ENCODE results near the gene ADORA2B. TPM values are rescaled to one million over a fixed set of nuclear protein-coding genes. Genes with fewer than 3 reads are reported as not detected.
"Not testable (repeated sequence)": the region's sequence is repeated elsewhere in the genome, so short reads cannot be mapped to it uniquely, and the experiment has no call there.

ADORA2B gene
- total RNA-seq, 6 experiments from 2014 or later: 0.16 to 0.62 (median 0.37) TPM; not detected in 1

- H3K4me1 ChIP-seq: no peaks in the 10 kb centered on the region
- no peak overlapping the region for H3K27ac ChIP-seq
- intact Hi-C loops (cut with DNase I): no loop called here
- H3K36me3 ChIP-seq: no peaks in the 10 kb centered on the region
- WGBS (ENCODE audit: insufficient coverage, low coverage, low lambda C conversion rate, missing lambda C conversion rate): 84% methylated on average over 5 of the region's 5 CpGs
- H3K9me3 ChIP-seq: no peaks in the 10 kb centered on the region
- H3K4me3 ChIP-seq: no peak overlapping the region
- TF ChIP-seq, protein P1, sequence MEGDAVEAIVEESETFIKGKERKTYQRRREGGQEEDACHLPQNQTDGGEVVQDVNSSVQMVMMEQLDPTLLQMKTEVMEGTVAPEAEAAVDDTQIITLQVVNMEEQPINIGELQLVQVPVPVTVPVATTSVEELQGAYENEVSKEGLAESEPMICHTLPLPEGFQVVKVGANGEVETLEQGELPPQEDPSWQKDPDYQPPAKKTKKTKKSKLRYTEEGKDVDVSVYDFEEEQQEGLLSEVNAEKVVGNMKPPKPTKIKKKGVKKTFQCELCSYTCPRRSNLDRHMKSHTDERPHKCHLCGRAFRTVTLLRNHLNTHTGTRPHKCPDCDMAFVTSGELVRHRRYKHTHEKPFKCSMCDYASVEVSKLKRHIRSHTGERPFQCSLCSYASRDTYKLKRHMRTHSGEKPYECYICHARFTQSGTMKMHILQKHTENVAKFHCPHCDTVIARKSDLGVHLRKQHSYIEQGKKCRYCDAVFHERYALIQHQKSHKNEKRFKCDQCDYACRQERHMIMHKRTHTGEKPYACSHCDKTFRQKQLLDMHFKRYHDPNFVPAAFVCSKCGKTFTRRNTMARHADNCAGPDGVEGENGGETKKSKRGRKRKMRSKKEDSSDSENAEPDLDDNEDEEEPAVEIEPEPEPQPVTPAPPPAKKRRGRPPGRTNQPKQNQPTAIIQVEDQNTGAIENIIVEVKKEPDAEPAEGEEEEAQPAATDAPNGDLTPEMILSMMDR (IDR thresholded peaks at IDR 0.05): no peak
- no peak for TF ChIP-seq POLR2A (IDR thresholded peaks at IDR 0.05)
- H3K27me3 ChIP-seq: no peaks in the 10 kb centered on the region
- no peak for ATAC-seq
- DNase-seq: no peak
Observed at GRCh38 chr17:15934866-15935265, 10.1 kb upstream of the ADORA2B start.

DNA sequence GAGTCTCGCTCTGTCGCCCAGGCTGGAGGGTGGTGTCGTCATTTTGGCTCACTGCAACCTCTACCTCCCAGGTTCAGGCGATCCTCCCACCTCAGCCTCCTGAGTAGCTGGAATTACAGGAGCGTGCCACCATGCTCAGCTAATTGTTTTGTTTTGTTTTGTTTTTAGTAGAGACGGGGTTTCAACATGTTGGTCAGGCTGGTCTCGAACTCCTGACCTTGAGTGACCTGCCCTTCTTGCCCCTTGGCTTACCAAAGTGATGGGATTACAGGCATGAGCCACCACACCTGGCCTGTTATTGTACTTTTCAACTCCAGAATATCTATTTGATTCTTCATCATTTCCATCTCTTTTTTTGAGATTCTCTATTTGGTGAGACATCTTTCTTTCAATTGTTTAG lies 9.0 kb upstream of the ADORA2B start:
- no peak for DNase-seq
- ATAC-seq: no peak
- no peaks in the 10 kb centered on the region for H3K36me3 ChIP-seq
- no peaks in the 10 kb centered on the region for H3K9me3 ChIP-seq
- 85% methylated on average over 5 of the region's 7 CpGs for WGBS (ENCODE audit: insufficient coverage, low coverage, low lambda C conversion rate, missing lambda C conversion rate)
- no peak overlapping the region for H3K27ac ChIP-seq
- intact Hi-C loops (cut with DNase I): no loop called here
- no peaks in the 10 kb centered on the region for H3K4me1 ChIP-seq
- H3K4me3 ChIP-seq: no peak overlapping the region
- H3K27me3 ChIP-seq: no peaks in the 10 kb centered on the region
- TF ChIP-seq POLR2A (IDR thresholded peaks at IDR 0.05): no peak
- TF ChIP-seq, protein P1 (IDR thresholded peaks at IDR 0.05): no peak

DNA sequence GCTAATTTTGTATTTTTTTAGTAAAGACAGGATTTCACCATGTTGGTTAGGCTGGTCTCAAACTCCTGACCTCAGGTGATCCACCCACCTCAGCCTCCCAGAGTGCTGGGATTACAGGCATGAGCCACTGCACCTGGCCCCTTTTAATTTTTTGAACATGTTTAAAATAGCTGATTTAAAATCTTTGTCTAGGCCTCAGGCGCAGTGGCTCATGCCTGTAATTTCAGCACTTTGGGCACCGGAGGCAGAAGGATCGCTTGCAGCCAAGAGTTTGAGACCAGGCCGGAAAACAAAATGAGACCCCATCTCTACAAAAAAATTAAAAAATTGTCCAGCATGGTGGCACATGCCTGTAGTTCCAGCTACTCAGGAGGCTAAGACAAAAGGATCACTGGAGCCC lies 8.4 kb upstream of the ADORA2B start:
- H3K9me3 ChIP-seq; H3K36me3 ChIP-seq; H3K4me3 ChIP-seq; H3K27ac ChIP-seq; ATAC-seq; H3K4me1 ChIP-seq; H3K27me3 ChIP-seq; DNase-seq; intact Hi-C loops (cut with DNase I): not testable (repeated sequence)
- 86% methylated on average over 3 of the region's 4 CpGs for WGBS (ENCODE audit: insufficient coverage, low coverage, low lambda C conversion rate, missing lambda C conversion rate)

GRCh38 chr17:15941781-15942180 lies 3.1 kb upstream of the ADORA2B start:
- H3K9me3 ChIP-seq: no peaks in the 10 kb centered on the region
- no peak for DNase-seq
- H3K27ac ChIP-seq: no peak overlapping the region
- WGBS (ENCODE audit: insufficient coverage, low coverage, low lambda C conversion rate, missing lambda C conversion rate): 70% methylated on average over 6 of the region's 7 CpGs
- no peak for TF ChIP-seq POLR2A (IDR thresholded peaks at IDR 0.05)
- TF ChIP-seq, protein P1 (IDR thresholded peaks at IDR 0.05): no peak
- peaks cover 0 to 10% (median 3%) of the 10 kb centered on the region in 4 donors for H3K4me1 ChIP-seq
- no peaks in the 10 kb centered on the region for H3K36me3 ChIP-seq
- H3K27me3 ChIP-seq: no peaks in the 10 kb centered on the region
- intact Hi-C loops (cut with DNase I): loop anchor here in 1 of 2 donors (10.0 kb wide), 1 partner anchor 53 kb away; the partner anchor contains the start of genes TTC19 and ZSWIM7
- no peak overlapping the region for H3K4me3 ChIP-seq
- ATAC-seq: no peak

DNA sequence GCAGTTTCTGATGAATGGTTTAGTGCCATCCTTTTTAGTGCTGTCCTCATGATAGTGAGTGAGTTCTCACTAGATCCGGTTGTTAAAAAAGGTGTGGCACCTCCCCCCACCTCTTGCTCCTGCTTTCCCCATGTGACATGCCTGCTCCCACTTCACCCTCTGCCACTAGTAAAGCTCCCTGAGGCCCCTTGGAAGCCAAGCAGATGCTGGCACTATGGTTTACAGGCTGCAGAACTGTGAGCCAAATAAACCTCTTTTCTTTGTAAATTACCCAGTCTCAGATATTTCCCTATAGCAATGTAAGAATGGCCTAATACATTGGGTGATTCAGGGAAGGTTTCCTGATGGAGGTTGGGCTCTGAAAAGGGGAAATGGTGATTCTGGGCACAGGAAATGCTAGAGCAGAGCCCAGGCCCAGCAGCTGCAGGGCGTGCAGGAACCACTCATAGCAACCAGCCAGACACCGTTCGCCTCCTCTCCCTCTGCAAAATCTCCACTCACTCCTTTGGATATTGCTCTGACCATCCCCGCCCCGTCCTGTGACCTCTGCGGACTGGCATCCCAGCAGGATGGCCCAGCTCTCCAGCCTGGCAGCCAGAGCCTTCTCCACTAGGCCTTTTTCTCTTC lies 2.6 kb upstream of the ADORA2B start:
- Histone ChIP-seq H3K27me3 (no peaks in the 10 kb centered on the region), H3K4me1 (peaks cover 0 to 10% (median 3%) of the 10 kb centered on the region in 4 donors), H3K9me3 (no peaks in the 10 kb centered on the region), H3K36me3 (no peaks in the 10 kb centered on the region), H3K4me3 (no peak overlapping the region), H3K27ac (no peak overlapping the region)
- DNase-seq (no peak), ATAC-seq (peak in 2 of 4 donors; percentile 9 to 20)
- WGBS (ENCODE audit: insufficient coverage, low coverage, low lambda C conversion rate, missing lambda C conversion rate): no CpG with 5 or more reads among the region's 7 CpGs
- TF ChIP-seq POLR2A (IDR thresholded peaks at IDR 0.05): no peak
- TF ChIP-seq, protein P1 (IDR thresholded peaks at IDR 0.05): no peak
- intact Hi-C loops (cut with DNase I): loop anchor here in 1 of 2 donors (10.0 kb wide), 1 partner anchor 52 kb away; the partner anchor contains the start of genes TTC19 and ZSWIM7

Measured in right lobe of liver (tissue), 6 donors.